ENCODE measurements around the gene NFATC1.

GRCh38 chr18:79402977-79403722 is 7.4 kb downstream of the NFATC1 start:
- TF ChIP-seq EP300 (conservative IDR thresholded peaks at IDR 0.05; ENCODE audit: poor library complexity, severe bottlenecking) = no peak
- no peak for TF ChIP-seq TAF1 (IDR thresholded peaks at IDR 0.05; ENCODE audit: low read depth)
- no peak for TF ChIP-seq RAD21 (conservative IDR thresholded peaks at IDR 0.05)
- TF ChIP-seq POLR2AphosphoS5 (IDR thresholded peaks at IDR 0.05) = no peak
- TF ChIP-seq CTCF (IDR thresholded peaks at IDR 0.05; ENCODE audit: poor library complexity, severe bottlenecking) = no peak
- no peak for TF ChIP-seq EZH2 (IDR thresholded peaks at IDR 0.05; ENCODE audit: borderline replicate concordance, insufficient read depth, low read length, poor library complexity, severe bottlenecking)
